GM08714 (cell line): ENCODE results near the gene PCNX4.
"Not testable (repeated sequence)": the region's sequence is repeated elsewhere in the genome, so short reads cannot be mapped to it uniquely, and the experiment has no call there.

ENCODE experiments used
- H3K4me3 ChIP-seq: fragments of 200-500 bp; sonication (Bioruptor generic); 2 replicates; pipeline ENCODE4 v1.5.1; 2014; ENCODE audit warnings: mild to moderate bottlenecking, low read length, inconsistent platforms
- ZNF274 ChIP-seq: IDR thresholded peaks from 2 replicates; pipeline ENCODE4 v1.6.1; 2012; ENCODE audit warnings: mild to moderate bottlenecking, low read depth, low read length

Gene PCNX4

DNA sequence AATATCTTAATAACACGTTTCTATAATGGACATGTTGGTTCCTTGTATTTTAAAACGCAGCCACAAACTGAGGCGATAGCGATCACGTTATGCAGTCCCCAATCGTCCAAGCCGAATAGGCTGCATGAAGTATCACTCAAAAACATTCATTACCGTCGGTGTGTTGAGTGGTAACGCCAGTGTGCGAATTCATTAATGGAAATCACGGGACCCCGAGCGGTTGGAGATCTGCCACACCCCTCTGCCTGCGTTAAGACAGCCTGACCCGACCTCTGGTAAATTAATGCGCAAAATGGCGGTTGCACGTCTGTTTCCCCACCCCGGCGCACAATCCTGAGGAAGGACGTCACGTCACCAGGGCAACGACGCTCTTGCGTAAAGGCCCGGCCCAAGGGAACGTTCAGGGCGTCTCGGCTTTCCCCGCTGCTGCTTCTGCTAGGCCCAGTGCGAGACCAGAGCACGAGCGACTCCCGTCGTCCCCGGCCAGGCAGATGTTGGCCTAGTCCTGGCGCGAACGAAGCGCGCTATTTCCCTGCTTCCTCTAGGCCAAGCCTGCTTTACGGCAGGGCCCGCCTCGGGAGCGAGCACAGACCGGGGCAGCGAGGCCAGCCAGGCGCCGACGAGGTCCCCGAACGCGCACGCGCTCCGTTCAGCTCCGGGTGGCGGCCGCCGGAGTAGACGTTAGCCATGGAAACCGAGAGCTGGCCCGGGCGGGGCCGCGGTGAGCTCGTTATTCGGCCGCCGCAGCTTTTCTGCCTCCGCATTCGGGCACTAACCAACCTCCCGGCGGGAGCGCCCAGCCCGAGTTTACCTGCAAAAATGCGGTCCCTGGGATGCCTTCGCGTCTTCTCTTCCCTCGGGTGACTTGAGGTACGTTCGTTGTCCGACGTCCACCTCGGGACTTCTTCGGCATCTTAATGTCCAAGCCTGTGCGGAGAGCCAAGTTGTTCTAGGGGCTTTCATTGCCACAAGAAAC is at the start of gene PCNX4:
TSS of gene PCNX4 (plus strand) at position 374 of the 976 bp plus-strand sequence. CDS start 15,716 bp downstream, outside the sequence.
- TF ChIP-seq ZNF274 = no peak
- peak within 1 kb of the TSS; percentile 97 for H3K4me3 ChIP-seq

DNA sequence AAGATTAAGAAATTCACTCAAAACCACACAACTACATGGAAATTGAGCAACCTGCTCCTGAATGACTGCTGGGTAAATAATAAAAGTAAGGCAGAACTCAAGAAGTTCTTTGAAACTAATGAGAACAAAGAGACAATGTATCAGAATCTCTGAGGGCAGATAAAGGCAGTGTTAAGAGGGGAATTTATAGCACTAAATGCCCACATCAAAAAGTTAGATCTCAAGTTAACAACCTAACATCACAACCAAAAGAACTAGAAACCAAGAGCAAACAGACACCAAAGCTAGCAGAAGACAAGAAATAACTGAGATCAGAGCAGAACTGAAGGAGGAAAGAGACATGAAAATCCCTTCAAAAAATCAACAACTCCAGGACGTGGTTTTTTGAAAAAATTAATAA is 43.7 kb upstream of the PCNX4 start:
- H3K4me3 ChIP-seq = not testable (repeated sequence)

DNA sequence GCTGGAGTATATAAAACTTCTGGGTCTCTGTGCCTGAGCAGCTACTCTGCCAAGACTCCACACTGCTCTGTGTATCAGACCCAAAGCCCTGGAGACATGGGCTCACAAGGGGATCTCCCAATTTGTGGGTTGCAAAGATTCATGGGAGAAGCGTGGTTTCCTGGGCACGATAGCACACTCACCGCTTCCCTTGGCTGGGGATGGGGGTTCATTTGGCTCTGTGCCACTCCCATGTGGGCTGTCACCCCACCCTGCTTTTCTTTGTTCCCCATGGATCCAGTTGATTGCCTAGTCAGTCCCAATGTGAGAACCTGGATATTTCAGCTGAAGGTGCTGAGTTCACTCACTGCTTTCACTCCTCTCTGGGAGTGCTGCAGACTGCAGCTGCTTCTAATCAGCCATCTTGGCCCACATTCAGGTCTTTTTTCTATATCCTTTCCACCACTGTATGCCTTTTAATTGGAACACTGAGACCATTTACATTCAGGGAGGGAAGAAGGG is 40.0 kb upstream of the PCNX4 start:
- TF ChIP-seq ZNF274 = no peak

DNA sequence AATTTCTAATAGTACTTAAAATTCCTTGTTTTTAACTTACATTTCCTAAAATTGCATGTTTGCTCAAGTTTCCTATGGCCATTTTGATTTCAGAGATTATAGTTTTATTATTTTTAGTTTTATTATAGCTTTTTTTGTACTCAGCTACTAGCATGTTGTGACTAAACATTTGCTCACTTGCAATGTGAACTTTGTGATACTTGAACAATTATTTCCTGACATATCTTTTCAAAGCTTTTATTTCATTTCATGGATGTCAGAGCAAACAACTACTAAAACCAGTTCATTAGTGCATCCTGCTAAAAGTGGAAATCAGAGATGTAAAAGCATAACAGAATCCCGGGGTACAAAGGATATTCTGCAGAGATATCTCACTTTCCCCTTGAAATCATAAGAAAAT is 33.6 kb upstream of the PCNX4 start:
- no peak for TF ChIP-seq ZNF274
- H3K4me3 ChIP-seq = no peak overlapping the region

More for the DNA sequence above, 40.0 kb upstream of the PCNX4 start:
- no peak overlapping the region for H3K4me3 ChIP-seq

DNA sequence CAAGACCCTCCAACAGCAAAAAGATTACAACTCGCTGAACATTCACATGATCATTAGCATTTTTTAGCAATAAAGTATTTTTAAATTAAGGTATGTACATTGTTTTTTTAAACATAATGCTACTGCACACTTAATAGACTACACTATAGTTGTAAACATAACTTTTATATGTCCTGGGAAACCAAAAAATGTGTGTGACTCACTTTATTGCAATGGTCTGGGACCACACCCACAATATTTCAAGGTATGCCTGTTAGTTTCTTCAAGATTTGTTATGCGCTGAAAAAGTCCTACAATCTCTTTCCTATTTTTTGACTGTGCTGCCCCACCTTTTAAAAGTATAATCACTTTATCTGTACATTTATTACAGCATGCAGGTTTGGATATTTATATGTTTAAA is 30.4 kb upstream of the PCNX4 start:
- TF ChIP-seq ZNF274 = no peak
- no peak overlapping the region for H3K4me3 ChIP-seq

DNA sequence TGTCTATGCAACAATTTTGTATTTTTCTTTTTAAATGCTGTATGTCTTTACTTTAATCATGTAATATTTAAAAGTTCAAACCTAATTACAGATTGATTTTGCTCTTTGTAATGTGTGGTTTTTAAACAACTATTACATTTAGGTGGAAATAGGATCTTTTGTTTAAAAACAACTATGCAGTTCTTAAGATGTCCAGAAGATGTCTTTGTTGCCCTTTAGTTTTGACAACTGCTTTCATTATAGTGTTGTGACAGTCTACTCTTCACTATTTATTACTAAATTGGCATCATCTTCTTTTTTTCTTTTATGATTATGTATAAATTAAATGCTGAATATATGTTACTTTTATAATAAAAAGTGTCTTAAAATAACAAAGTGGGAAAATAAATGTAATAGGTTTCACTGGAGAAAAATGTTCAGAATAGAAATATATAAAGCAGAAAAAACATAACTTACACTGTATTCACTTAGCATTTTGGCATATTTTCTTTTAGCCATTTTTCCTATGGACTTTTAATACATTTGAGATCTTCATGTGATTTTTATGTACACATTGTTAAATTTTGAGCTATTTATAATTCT is 27.1 kb upstream of the PCNX4 start:
- TF ChIP-seq ZNF274 = no peak

DNA sequence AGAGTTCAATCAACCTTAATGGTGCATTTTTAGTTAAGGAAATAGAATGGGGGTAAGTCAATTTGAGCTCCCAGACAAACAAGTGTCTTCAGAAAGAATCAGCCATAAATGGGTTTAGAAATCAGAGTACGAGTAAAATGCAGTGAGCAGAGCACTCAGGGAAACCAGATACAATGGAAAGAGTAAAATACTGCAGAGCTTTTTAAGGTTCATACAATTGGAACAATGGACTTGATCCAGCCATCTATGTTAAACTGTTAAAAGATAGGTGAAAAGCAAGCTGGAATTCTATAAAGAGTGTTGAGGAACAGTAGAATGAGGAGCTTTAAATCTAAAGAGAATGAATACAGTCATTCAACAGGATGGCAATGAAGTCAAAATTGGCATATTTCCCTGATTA is 23.8 kb upstream of the PCNX4 start:
- no peak for TF ChIP-seq ZNF274
- no peak overlapping the region for H3K4me3 ChIP-seq

More for the DNA sequence above, 27.1 kb upstream of the PCNX4 start:
- no peak overlapping the region for H3K4me3 ChIP-seq

DNA sequence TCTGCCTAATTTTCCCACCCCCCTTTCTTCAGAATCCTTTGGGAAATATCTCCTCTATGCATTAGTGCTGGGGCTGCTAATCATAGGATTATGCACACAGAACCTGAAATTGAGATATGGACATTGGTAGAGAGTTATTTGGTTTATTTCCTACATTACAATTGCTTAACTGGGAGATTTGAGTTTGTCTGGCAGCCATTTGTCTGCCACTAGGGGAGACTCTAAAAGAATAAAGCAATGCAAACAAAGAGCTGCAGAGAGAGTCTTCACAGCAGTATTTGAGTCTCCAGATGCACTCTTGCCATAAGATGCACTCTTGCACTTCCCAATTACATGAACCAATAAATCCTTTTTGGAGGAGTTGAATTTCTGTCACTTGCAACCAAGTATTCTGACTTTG is 12.0 kb upstream of the PCNX4 start:
- no peak overlapping the region for H3K4me3 ChIP-seq
- TF ChIP-seq ZNF274 = no peak

DNA sequence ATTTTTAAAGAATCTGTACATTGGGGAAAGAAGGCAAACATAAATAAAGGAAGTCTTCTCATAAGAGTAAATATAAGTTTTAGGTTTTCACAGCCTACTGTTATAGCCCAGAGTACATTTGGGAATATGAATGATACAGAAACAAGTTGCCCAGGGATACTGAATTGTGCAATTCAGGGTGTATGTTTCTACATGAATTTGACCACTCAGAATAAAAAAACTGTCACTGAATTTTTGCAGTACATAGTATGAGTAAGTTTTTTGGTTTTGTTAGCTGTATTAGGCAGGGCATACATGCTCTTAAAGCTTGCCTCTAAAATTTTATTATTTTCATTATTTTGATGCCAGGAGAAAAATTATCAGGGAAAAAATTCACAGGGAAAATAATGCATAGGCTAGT is 6.6 kb upstream of the PCNX4 start:
- no peak overlapping the region for H3K4me3 ChIP-seq
- no peak for TF ChIP-seq ZNF274

DNA sequence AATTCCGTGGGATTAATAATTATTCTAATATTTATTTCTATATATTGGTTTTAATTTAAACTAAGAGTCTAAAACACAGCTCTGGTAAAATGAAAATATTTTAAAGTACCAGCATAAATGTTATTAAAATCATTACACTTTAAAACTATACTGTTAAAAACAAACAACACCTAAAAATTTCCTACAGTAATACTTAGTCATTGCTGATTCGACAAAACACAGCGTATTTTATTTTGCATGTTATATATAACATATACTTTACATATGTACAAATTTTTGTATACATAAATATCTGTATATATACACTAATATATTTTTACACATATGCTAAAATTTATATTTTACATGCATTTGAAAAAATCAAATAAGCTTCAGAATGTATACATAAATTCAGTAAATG is 6.0 kb upstream of the PCNX4 start:
- no peak for TF ChIP-seq ZNF274
- no peak overlapping the region for H3K4me3 ChIP-seq

DNA sequence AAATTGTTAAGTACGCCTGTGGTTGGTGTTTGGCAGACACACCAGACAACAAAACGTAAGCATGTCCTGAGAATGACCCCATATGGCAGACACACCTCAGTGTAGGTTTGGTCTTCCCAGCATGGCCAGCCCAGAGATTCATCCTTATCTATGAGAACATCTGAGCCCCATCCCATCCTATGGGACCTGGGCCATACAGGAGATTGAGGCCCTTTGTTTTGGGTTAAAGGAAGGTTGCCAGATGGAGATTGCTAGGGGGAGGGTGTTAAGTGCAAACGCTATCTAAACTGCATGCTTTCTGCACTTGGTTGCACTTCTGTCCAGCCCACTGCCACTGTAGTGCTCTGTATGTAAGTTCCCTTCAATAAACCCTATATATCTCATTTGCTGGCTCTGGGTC is 4.1 kb upstream of the PCNX4 start:
- TF ChIP-seq ZNF274 = no peak
- H3K4me3 ChIP-seq = no peak overlapping the region

DNA sequence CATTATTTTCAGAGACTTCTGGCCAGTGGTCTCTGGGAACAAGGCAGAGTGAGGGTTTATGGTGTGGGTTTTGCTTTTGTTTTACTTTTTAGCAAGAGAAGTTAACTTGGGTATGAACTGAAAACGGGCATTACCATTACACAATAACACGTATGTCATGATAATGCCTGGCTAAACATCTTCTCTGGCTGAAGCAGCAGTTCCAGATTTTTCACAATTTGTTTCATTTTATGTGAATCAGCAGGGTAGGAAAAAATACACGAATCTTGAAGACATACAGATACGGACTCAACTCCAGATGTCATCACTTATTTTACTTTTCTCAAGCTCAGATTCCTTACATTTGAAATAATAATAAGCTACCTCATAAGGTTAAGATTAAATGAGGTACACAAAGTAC is 2.5 kb upstream of the PCNX4 start:
- H3K4me3 ChIP-seq = no peak overlapping the region

DNA sequence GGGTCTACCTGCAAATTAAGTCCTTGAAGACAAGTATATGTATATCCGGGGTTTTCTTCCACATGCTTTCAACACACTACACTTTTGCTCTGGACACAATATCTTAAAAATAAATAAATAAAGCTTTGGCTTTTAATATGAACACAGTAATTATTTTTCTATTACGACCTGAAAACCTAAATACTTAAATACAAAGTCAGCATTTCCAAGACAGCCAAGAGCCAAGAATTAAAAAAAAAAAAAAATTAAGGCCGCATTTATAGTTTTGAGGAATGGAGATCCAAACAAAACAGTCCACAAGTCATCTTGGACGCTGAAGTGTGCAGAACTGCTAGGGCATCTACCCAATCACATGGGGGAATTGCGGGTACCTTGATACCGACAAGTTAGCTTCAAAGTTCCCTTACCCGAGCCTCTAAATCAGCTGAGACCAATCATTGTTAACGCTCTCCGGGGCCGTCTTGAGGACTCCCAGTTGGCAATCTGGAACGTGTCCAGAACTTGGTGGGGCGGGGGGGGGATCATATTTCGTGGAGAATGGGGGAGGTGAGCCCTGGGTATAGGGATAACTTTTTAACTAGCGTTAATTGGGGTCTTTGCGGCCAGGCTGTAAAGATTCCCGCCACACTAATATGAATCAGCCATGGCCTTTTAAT is 731 bp upstream of the PCNX4 start:
- H3K4me3 ChIP-seq = peak overlapping the region; percentile 97
- no peak for TF ChIP-seq ZNF274

More for the DNA sequence above, 2.5 kb upstream of the PCNX4 start:
- no peak for TF ChIP-seq ZNF274

DNA sequence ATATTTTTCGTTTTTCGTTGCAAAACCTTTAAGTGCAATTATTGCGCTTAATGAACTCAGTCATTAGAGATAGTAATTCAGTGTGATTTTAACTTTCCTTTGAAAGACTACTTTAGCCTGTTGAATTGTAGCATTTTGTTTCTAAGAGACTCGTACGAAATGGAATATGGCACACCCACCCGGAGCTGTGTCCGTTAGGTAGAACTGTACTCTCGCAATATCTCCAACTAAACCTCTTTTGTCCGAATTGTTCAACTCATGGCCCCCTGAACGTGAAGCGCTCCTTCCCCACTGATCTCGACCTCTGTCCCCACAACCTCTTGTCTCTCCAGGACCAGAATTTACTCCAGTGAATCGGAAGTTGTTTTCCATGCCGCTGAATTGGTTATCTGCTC is 800 bp downstream of the PCNX4 start:
- peak overlapping the region; percentile 97 for H3K4me3 ChIP-seq
- no peak for TF ChIP-seq ZNF274

DNA sequence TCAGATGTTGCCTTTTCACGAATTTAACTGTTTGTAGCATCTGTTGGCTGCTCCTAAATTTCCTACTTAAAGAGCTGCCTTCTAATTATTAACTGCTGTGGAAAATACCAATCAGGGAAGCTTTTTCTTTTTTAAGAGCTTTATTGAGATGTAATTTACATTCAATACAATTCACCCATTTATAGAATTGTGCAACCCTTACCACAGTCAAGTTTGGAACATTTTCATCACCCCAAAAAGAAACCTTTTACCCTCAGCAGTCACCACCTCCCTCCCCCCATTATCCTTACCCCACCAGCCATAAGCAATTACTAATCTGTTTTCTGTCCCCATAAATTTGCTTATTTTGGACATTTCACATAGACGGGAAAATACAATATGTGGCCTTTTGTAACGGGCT is 1.4 kb downstream of the PCNX4 start:
- TF ChIP-seq ZNF274 = no peak
- peak overlapping the region; percentile 97 for H3K4me3 ChIP-seq

DNA sequence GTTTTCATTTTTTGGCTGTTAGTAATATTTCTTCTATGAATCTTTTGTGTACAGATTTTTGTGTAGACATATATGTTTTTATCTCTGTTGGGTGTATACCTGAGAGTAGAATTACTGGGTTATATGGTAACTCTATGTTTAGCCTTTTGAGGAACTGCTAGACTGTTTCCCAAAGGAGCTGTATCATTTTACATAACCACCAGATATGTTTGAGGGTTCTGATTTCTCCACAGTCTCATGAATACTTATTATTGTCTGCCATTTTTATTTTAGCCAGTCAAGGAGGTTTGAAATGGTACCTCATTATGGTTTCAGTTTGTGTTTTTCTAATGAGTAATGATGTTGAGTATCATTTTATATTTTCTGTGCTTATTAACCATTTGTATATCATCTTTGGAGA is 1.9 kb downstream of the PCNX4 start:
- H3K4me3 ChIP-seq = peak overlapping the region; percentile 97; the same call in 1 of the 2 replicates
- TF ChIP-seq ZNF274 = no peak
